Measurements from ENCODE around the gene TP63.

DNA sequence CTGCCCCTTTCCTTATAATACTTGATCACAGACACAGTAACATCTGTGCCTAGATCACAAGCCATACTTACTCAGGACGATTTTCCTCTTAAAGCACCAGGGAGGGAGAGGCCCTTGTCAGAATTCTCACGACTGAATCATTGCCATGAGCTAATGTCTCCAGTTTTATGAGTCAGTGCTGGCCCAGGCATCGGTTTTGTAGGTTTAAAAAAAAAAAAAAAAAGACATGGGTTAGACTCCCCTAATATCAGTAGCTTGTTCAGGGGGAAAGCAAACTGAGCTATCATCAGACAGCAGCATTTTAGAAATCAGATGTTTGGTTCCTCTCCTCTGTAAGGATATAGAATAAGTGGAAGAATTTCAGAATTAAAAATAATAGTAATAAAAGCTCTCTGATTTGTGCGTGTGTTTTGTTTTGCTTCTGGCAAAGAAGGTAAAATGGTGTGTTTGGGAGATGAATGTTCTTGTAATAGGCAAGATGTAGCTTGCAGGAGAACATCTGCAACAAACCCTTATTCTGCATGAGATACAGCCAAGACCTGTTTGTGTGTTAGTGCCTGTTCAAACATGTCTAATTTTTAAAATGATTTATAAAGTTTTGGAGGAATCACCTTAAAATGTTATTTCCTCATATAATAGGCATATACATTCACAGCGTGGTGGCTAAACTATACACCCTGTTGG, 193.6 kb downstream of the TP63 start:
- TF ChIP-seq CTCF (IDR thresholded peaks at IDR 0.05; ENCODE audit: insufficient read depth, low read depth, low read length), result no peak
- TF ChIP-seq EZH2 (IDR thresholded peaks at IDR 0.05; ENCODE audit: insufficient read depth, low read length), result no peak

Measured in astrocyte (in vitro differentiated cells and primary cell).